IPS DF 4.7 (cell line): ENCODE data around the gene PTGS2.
A peak's percentile ranks its signal among the peaks of the same experiment; 100 is the strongest.

Experiments used
- DNase-seq: peaks from one replicate; pipeline ENCODE4 v3.0.0-alpha.2; 2013; ENCODE audit warnings: low spot score; ENCODE audit errors: extremely low read depth

PTGS2 gene

GRCh38 chr1:186680245-186681061 lies at the start of gene PTGS2:
PTGS2 (minus strand) TSS chr1:186680423; CDS start chr1:186680290, 133 bp downstream.
- peak; percentile 78 for DNase-seq

- DNase-seq, result peak; percentile 11
These were observed 42.6 kb upstream of the PTGS2 start for GRCh38 chr1:186722711-186723309.

- DNase-seq, result no peak
These were observed 37.1 kb upstream of the PTGS2 start for GRCh38 chr1:186717286-186717685.

GRCh38 chr1:186715887-186716809 lies 35.9 kb upstream of the PTGS2 start:
- DNase-seq, result no peak

- DNase-seq, result no peak
These were observed 30.5 kb upstream of the PTGS2 start for GRCh38 chr1:186710696-186711095.

GRCh38 chr1:186708694-186709097 lies 28.5 kb upstream of the PTGS2 start:
- DNase-seq, result no peak

- no peak for DNase-seq
These were observed 23.1 kb upstream of the PTGS2 start for GRCh38 chr1:186703209-186703766.

- DNase-seq, result no peak
These were observed 20.5 kb upstream of the PTGS2 start for GRCh38 chr1:186700722-186701121.

- DNase-seq, result no peak
These were observed 19.3 kb upstream of the PTGS2 start for GRCh38 chr1:186699519-186699918.

GRCh38 chr1:186689907-186690306 lies 9.7 kb upstream of the PTGS2 start:
- DNase-seq, result no peak

- no peak for DNase-seq
These were observed 9.2 kb upstream of the PTGS2 start for GRCh38 chr1:186689376-186689775.

- no peak for DNase-seq
These were observed 3.6 kb upstream of the PTGS2 start for GRCh38 chr1:186683652-186684410.

GRCh38 chr1:186682736-186683135 lies 2.5 kb upstream of the PTGS2 start:
- no peak for DNase-seq

- no peak for DNase-seq
These were observed 1.6 kb upstream of the PTGS2 start for GRCh38 chr1:186681801-186682200.

- no peak for DNase-seq
These were observed 898 bp upstream of the PTGS2 start for GRCh38 chr1:186681121-186681520.

- no peak for DNase-seq
These were observed 339 bp downstream of the PTGS2 start for GRCh38 chr1:186679924-186680244.

- no peak for DNase-seq
These were observed 2.1 kb downstream of the PTGS2 start for GRCh38 chr1:186678155-186678554.

- DNase-seq, result no peak
These were observed 7.6 kb downstream of the PTGS2 start for GRCh38 chr1:186672596-186672995.

- no peak for DNase-seq
These were observed 8.1 kb downstream of the PTGS2 start for GRCh38 chr1:186672131-186672530.

- no peak for DNase-seq
These were observed 8.9 kb downstream of the PTGS2 start for GRCh38 chr1:186671136-186671825.
